K562 (cell line): ENCODE data around the gene RCOR1. TPM values are rescaled to one million over a fixed set of nuclear protein-coding genes. Genes with fewer than 3 reads are reported as not detected.
A peak's percentile ranks its signal among the peaks of the same experiment; 100 is the strongest.

Experiments
- ATAC-seq: fragments of 200-7000 bp; cut with Tn5 transposase; 3 replicates; pipeline ENCODE4 v1.9.1; 2020; ENCODE audit warnings: moderate library complexity
- BruUV-seq: library from RNA; stranded (reverse); fragments of 400-500 nt; replicated peaks from 2 replicates; lab custom pipeline; 2021; lab: Mats Ljungman, UMichigan
- CTCF ChIA-PET: fragments of 300-600 bp; formaldehyde crosslinking; extraction: SDS; loops from one replicate; lab custom pipeline; 2021; ENCODE audit warnings: low intra/inter-chr PET ratio; lab: Yijun Ruan, JAX
- POLR2A ChIA-PET: fragments of 300-600, 350-650 bp; sonication (Branson Sonifier 250); formaldehyde crosslinking; extraction: SDS; loops from one replicate; lab custom pipeline; 2021; ENCODE audit warnings: antibody characterized with exemption, inconsistent platforms; lab: Yijun Ruan, JAX
- DNase-seq, 4 experiments: peaks; one replicate each; pipeline versions ENCODE4 v3.0.0 to v3.0.0-alpha.2; 2011 to 2018; ENCODE audit warnings: low spot score in 3 of 4, mixed read lengths in 3 of 4; ENCODE audit errors: extremely low read depth in 1 of 4
- FAIRE-seq: peaks from 2 replicates; lab custom pipeline; 2011; peaks lifted over from hg19 to GRCh38; lab: Jason Lieb, UNC
- H2AFZ ChIP-seq: 2 replicates; pipeline ENCODE4 v1.6.0; 2011; ENCODE audit warnings: low read depth, low read length, control low read depth, inconsistent platforms
- H3K27ac ChIP-seq: fragments of 200-600 bp; 3 replicates; pipeline ENCODE4 v1.8.0; 2011; ENCODE audit warnings: low read depth, mild to moderate bottlenecking, control low read depth, inconsistent platforms, low read length, moderate library complexity, mixed read lengths; ENCODE audit errors: extremely low read depth
- H3K27me3 ChIP-seq, 2 experiments: fragments of 300-600 bp in 1 of 2; 2 replicates in 1 of 2; 3 replicates in 1 of 2; pipeline versions ENCODE4 v1.6.0 to v1.8.0; 2011; ENCODE audit warnings: inconsistent platforms in 2 of 2, low read length in 2 of 2, mild to moderate bottlenecking in 1 of 2, mixed read lengths in 1 of 2, moderate library complexity in 1 of 2; ENCODE audit not compliant: control insufficient read depth in 2 of 2, insufficient read depth in 2 of 2
- H3K36me3 ChIP-seq: fragments of 300-600 bp; 3 replicates; pipeline ENCODE4 v1.8.0; 2011; ENCODE audit warnings: mild to moderate bottlenecking, low read length, inconsistent platforms; ENCODE audit not compliant: control insufficient read depth, insufficient read depth
- H3K4me1 ChIP-seq, 2 experiments: fragments of 200-600 bp in 1 of 2; replicated peaks in 1 of 2; 2 replicates in 1 of 2; 3 replicates in 1 of 2; pipeline versions ENCODE4 v1.5.1 to v1.8.0; 2011; ENCODE audit warnings: inconsistent platforms in 2 of 2, low read length in 2 of 2, mild to moderate bottlenecking in 1 of 2, mixed read lengths in 1 of 2, moderate library complexity in 1 of 2; ENCODE audit not compliant: control insufficient read depth in 2 of 2, insufficient read depth in 2 of 2
- H3K4me2 ChIP-seq: 2 replicates; pipeline ENCODE4 v1.6.1; 2011; ENCODE audit warnings: low read length, control low read depth, inconsistent platforms, mixed read lengths; ENCODE audit not compliant: insufficient read depth
- H3K4me3 ChIP-seq: fragments of 200-600 bp; sonication (generic), shearing (Covaris generic); 2 replicates; pipeline ENCODE4 v1.5.1; 2016; ENCODE audit warnings: control low read depth, inconsistent platforms
- H3K79me2 ChIP-seq: fragments of 200-600 bp; 3 replicates; pipeline ENCODE4 v1.8.0; 2011; ENCODE audit warnings: low read length, inconsistent platforms; ENCODE audit not compliant: control insufficient read depth, insufficient read depth
- H3K9ac ChIP-seq, 2 experiments: 2 replicates each; pipeline versions ENCODE4 v1.6.0 to v1.6.1; 2011; ENCODE audit warnings: low read depth in 2 of 2, low read length in 2 of 2, control low read depth in 1 of 2, inconsistent platforms in 1 of 2, mild to moderate bottlenecking in 1 of 2, mixed read lengths in 1 of 2; ENCODE audit not compliant: insufficient read depth in 1 of 2
- H3K9me1 ChIP-seq: one replicate; pipeline ENCODE4 v1.6.0; 2011; ENCODE audit warnings: inconsistent platforms, mild to moderate bottlenecking, low read length, moderate library complexity; ENCODE audit not compliant: control insufficient read depth, insufficient read depth
- H3K9me3 ChIP-seq: replicated peaks from 2 replicates; pipeline ENCODE4 v1.5.1; 2011; ENCODE audit warnings: low read depth, low read length, inconsistent platforms; ENCODE audit not compliant: control insufficient read depth, insufficient read depth
- H4K20me1 ChIP-seq: replicated peaks from 2 replicates; pipeline ENCODE4 v1.6.1; 2011; ENCODE audit warnings: low read length, inconsistent platforms, mixed read lengths; ENCODE audit not compliant: control insufficient read depth, insufficient read depth
- ATF6 ChIP-seq: sonication (generic); formaldehyde crosslinking; IDR thresholded peaks from 2 replicates; pipeline ENCODE4 v1.4.0; 2020; ENCODE audit warnings: mild to moderate bottlenecking, missing genetic modification reagents
- CBX1 ChIP-seq: sonication (generic); IDR thresholded peaks from 2 replicates; pipeline ENCODE4 v1.6.1; 2016; ENCODE audit warnings: antibody characterized with exemption, low read depth, mild to moderate bottlenecking
- CHD2 ChIP-seq: IDR thresholded peaks from 2 replicates; pipeline ENCODE4 v1.6.1; 2011; ENCODE audit warnings: low read depth, low read length
- CREB3 ChIP-seq: fragments of 450-650 bp; conservative IDR thresholded peaks from 2 replicates; pipeline ENCODE4 v1.6.1; 2016; ENCODE audit warnings: missing genetic modification characterization, low read depth, mild to moderate bottlenecking, missing compliant biosample characterization, moderate library complexity
- GTF2F1 ChIP-seq: IDR thresholded peaks from 2 replicates; pipeline ENCODE4 v1.6.1; 2011; ENCODE audit warnings: low read depth, low read length, improper control_type of control experiment
- PKNOX1 ChIP-seq: fragments of 450-650 bp; IDR thresholded peaks from 2 replicates; pipeline ENCODE4 v1.6.1; 2016
- SMAD3 ChIP-seq: fragments of 450-650 bp; formaldehyde crosslinking; conservative IDR thresholded peaks from 2 replicates; pipeline ENCODE4 v1.4.0; 2020; ENCODE audit warnings: mild to moderate bottlenecking
- SP2 ChIP-seq: IDR thresholded peaks from 2 replicates; pipeline ENCODE4 v1.6.1; 2011; ENCODE audit warnings: mild to moderate bottlenecking, low read depth, low read length, moderate library complexity; ENCODE audit not compliant: poor library complexity, severe bottlenecking; ENCODE audit errors: extremely low read depth
- ZNF140 ChIP-seq: fragments of 250-450 bp; sonication (Bioruptor Pico); IDR thresholded peaks from 2 replicates; pipeline ENCODE4 v1.8.0; 2021; ENCODE audit warnings: moderate library complexity, mild to moderate bottlenecking, inconsistent platforms
- ZNF282 ChIP-seq: sonication (generic); formaldehyde crosslinking; IDR thresholded peaks from 2 replicates; pipeline ENCODE4 v1.8.1; 2023; ENCODE audit warnings: missing genetic modification reagents
- whole genome bisulfite sequencing: fragments of 100-300 bp; shearing (Covaris generic); methylation state at CpG from one replicate; pipeline ENCODE4 v1.1.6; 2016; ENCODE audit warnings: low coverage, mixed read lengths; ENCODE audit not compliant: insufficient coverage; ENCODE audit errors: missing lambda C conversion rate; 5-methylcytosine and 5-hydroxymethylcytosine counted together
- in situ Hi-C: fragments of 300-500 bp; cut with MboI; formaldehyde crosslinking; loops from 4 replicates; pipeline ENCODE4 v1.15.0; 2018; ENCODE audit warnings: inconsistent platforms, mixed read lengths
- intact Hi-C: fragments of 100-400 bp; cut with micrococcal nuclease; formaldehyde crosslinking; loops from 2 replicates; pipeline ENCODE4 v1.14.2; 2022
- polyA plus RNA-seq, 8 experiments: library from polyadenylated mRNA; depleted of rRNA in 4 of 8; stranded (reverse) in 5 of 8; unstranded in 3 of 8; fragments of >200 nt; fragmentation: Nextera tagmentation in 2 of 8; fragmentation: Illumina TruSeq in 1 of 8; extraction: Ambion mirVana in 2 of 8; extraction: Trizol in 1 of 8; gene quantifications; 2 replicates each; pipeline versions ENCODE4 v1.2.1 to v1.2.3, GENCODE V29; 2011 to 2014; ENCODE audit warnings: inconsistent platforms in 1 of 8, missing spikeins in 1 of 8
- total RNA-seq, 7 experiments: library from RNA; depleted of rRNA in 6 of 7; stranded (reverse); fragments of >200 nt in 6 of 7; fragmentation: Illumina TruSeq in 2 of 7; extraction: Trizol in 2 of 7; gene quantifications; 2 replicates each; pipeline versions ENCODE4 v1.2.1 to v1.2.3, GENCODE V29; 2011 to 2021; ENCODE audit warnings: low replicate concordance in 1 of 7

The RCOR1 gene
- total and polyA plus RNA-seq, 9 of the 15 experiments (the other 6 are each of a cell fraction or from before 2014, with no cell fraction given), result 8.5 to 47.9 (median 20.9) TPM

- in situ Hi-C loops, result no loop called here
- intact Hi-C loops, result no loop called here
- no peak for FAIRE-seq
- no peak for ATAC-seq
- no peak overlapping the region for H3K4me3 ChIP-seq
- peaks cover 11 to 28% of the 10 kb centered on the region in 2 experiments; a peak in 4 of 5 replicates for H3K4me1 ChIP-seq
- H2AFZ ChIP-seq, result no peak overlapping the region
- whole genome bisulfite sequencing, result 46% methylated on average over 6 of the region's 6 CpGs
- no peak for DNase-seq
- H3K9me1 ChIP-seq, result no peaks in the 10 kb centered on the region
- H4K20me1 ChIP-seq, result peaks cover 23% of the 10 kb centered on the region
- H3K27ac ChIP-seq, result peak overlapping the region; percentile 38; the same call in 1 of the 3 replicates
- peak overlapping the region in 1 of 2 experiments; percentile 89; a peak in 1 of 4 replicates for H3K9ac ChIP-seq
- BruUV-seq, result no TSS peak
- POLR2A ChIA-PET, result no interaction called here
- TF ChIP-seq SMAD3, result no peak
- TF ChIP-seq ZNF140 (CRISPR knock-in tag), result no peak
- TF ChIP-seq ZNF282 (CRISPR knock-in tag), result no peak
- no peak for TF ChIP-seq SP2
- TF ChIP-seq CREB3 (tag), result no peak
- TF ChIP-seq ATF6, result no peak
- TF ChIP-seq GTF2F1, result no peak
- TF ChIP-seq PKNOX1, result no peak
- TF ChIP-seq CBX1, result no peak
- TF ChIP-seq CHD2, result no peak
- H3K79me2 ChIP-seq, result peaks cover 90% of the 10 kb centered on the region
- H3K4me2 ChIP-seq, result peak overlapping the region; percentile 32
- H3K36me3 ChIP-seq, result peaks cover 23% of the 10 kb centered on the region; the same call in 2 of the 3 replicates
- H3K27me3 ChIP-seq, result no peaks in the 10 kb centered on the region
- no peaks in the 10 kb centered on the region for H3K9me3 ChIP-seq
- CTCF ChIA-PET, result no interaction called here
These were observed 91.8 kb downstream of the RCOR1 start for GRCh38 chr14:102684298-102684663.
